Measurements from ENCODE around the gene CIB2.
"Not testable (repeated sequence)": the region's sequence is repeated elsewhere in the genome, so short reads cannot be mapped to it uniquely, and the experiment has no call there.

CIB2 gene

GRCh38 chr15:78131295-78132061 is at the start of gene CIB2:
Gene CIB2 (minus strand): TSS chr15:78131445. CDS start chr15:78131215, 230 bp downstream.
- peak; percentile 42 to 66 for DNase-seq

- DNase-seq, result no peak
These were observed 48.7 kb upstream of the CIB2 start for GRCh38 chr15:78179906-78180305.

- DNase-seq, result no peak
These were observed 48.1 kb upstream of the CIB2 start for GRCh38 chr15:78179286-78179840.

GRCh38 chr15:78178064-78178463 is 46.8 kb upstream of the CIB2 start:
- DNase-seq, result no peak

GRCh38 chr15:78177447-78177873 is 46.2 kb upstream of the CIB2 start:
- DNase-seq, result no peak

- DNase-seq, result no peak
These were observed 44.1 kb upstream of the CIB2 start for GRCh38 chr15:78175330-78175729.

- no peak for DNase-seq
These were observed 43.2 kb upstream of the CIB2 start for GRCh38 chr15:78174401-78174800.

GRCh38 chr15:78171864-78172472 is 40.7 kb upstream of the CIB2 start:
- DNase-seq, result no peak

GRCh38 chr15:78170848-78171773 is 39.9 kb upstream of the CIB2 start:
- no peak for DNase-seq

- DNase-seq, result no peak
These were observed 37.4 kb upstream of the CIB2 start for GRCh38 chr15:78168608-78169007.

- DNase-seq, result no peak
These were observed 36.1 kb upstream of the CIB2 start for GRCh38 chr15:78167227-78167888.

- DNase-seq, result no peak
These were observed 32.8 kb upstream of the CIB2 start for GRCh38 chr15:78164010-78164409.

- no peak for DNase-seq
These were observed 30.8 kb upstream of the CIB2 start for GRCh38 chr15:78162038-78162437.

- no peak for DNase-seq
These were observed 28.1 kb upstream of the CIB2 start for GRCh38 chr15:78159395-78159794.

- no peak for DNase-seq
These were observed 26.0 kb upstream of the CIB2 start for GRCh38 chr15:78157203-78157602.

GRCh38 chr15:78156653-78157052 is 25.4 kb upstream of the CIB2 start:
- DNase-seq, result no peak

- DNase-seq, result no peak
These were observed 24.2 kb upstream of the CIB2 start for GRCh38 chr15:78155355-78155939.

GRCh38 chr15:78154955-78155354 is 23.7 kb upstream of the CIB2 start:
- no peak for DNase-seq

- not testable (repeated sequence) for DNase-seq
These were observed 19.8 kb upstream of the CIB2 start for GRCh38 chr15:78151075-78151474.

GRCh38 chr15:78149805-78150751 is 18.8 kb upstream of the CIB2 start:
- no peak for DNase-seq
